Stromal cell of bone marrow (primary cell): Measurements from ENCODE around the gene HGF.

Source experiments
- DNase-seq: peaks from one replicate; pipeline ENCODE4 v3.0.0-alpha.2; 2012; ENCODE audit warnings: low read depth

The HGF gene

DNA sequence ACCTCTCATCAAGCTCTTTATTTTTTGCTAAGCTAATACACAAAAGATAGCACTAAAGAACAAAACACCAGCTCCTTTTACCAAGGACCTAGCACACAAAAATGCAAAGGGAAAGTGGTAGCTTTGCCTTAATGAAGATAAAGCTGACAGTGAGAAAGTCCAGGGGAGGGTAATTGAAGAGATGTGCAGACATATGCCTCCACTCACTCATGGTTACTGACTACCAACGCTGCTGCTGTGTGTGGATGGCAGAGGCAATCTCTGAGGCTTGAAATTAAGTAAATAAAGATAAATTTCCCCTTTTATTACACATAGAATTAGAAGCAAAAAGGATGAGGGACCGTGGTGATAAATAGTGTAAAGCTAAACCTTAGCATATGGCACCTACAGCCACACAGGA lies 87.0 kb downstream of the HGF start:
- DNase-seq: no peak

DNA sequence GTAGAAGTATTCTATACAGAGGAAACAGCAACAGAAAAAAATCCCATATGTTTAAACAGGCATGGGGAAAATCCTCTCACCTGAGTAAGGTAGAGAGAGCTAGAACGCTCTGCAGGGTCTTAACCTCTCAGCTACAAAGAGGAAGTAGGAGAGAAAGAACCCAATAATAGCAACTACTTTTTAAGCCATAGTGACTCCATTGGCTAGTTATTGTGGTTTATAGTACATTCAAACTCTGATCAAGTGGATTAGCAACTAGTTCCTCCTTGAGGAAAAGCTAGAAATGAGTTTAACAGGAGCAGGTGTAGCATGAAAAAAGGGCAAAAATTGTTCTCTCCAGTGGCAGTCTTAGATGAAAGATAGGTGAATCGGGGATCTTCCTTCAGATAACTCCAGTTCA lies 89.7 kb downstream of the HGF start:
- DNase-seq: no peak

- DNase-seq: no peak
Observed at GRCh38 chr7:81676813-81677212, 93.0 kb downstream of the HGF start.

- DNase-seq: no peak
Observed at GRCh38 chr7:81676105-81676811, 93.6 kb downstream of the HGF start.

GRCh38 chr7:81674431-81674830 lies 95.4 kb downstream of the HGF start:
- DNase-seq: no peak

DNA sequence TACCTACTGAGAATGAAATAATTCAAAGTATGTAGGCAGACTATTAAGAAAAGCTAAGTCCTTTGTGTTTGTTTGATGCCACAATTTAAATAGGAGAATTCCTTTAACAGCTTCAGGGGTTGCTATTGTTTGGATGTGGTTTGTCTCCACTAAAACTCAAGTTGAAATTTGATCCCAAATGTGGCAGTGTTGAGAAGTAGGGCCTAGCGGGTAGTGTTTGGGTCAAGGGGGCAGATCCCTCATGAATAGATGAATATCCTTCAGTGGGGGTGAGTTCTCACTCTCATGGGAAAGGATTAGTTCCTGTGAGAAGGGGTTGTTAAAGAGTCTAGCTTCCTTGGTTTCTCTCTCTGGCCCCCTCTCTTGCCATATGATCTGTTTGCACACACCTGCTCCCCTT lies 97.0 kb downstream of the HGF start:
- no peak for DNase-seq

DNA sequence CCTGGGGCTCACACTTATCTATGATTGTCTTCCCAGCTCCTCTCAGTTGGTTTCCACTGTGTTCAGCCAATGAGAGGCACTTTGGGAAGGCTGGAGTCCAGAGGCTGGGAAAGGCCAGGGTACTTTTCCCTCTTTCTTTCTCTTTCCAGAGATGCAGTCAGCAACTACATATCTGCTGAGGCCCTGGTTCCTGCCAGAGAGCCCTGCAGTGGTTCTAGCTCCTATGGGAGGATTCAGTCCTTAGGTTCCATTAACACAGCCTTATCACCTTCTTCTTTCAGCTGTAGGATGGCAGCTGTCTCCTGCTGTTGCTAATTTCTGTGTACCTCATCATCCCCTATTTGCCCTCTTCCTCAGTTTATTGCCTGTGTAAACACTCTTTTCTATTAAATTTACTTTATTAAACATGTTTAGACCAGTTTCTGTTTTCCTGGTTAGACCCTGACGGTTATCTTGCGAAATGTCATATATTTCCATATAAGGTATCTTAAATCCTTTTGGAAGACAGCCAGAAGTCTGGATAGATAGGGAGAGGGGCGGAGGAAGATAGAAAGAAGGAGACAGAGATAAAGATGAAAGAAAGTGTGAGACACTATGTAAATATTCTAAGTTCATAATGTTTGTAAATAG lies 100.3 kb downstream of the HGF start:
- DNase-seq: no peak

GRCh38 chr7:81666209-81666608 lies 103.6 kb downstream of the HGF start:
- no peak for DNase-seq

DNA sequence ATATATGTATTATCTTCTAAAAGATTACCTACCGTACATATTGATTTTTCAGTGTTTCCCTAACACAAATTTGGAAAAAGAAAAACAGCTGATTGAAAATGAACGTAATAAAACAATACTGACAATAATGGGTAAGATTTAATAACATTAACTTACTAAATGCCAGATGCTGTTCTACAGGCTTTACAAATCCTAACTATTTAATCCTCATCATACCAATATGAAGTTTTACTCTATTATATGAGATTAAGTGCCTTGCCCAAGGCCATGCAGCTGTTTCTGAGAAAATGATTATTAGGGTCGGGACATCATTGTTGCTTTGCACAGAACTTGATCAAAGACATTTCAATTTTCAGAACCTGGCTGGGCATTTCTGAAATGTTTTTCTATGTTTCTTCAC lies 104.6 kb downstream of the HGF start:
- DNase-seq: no peak

DNA sequence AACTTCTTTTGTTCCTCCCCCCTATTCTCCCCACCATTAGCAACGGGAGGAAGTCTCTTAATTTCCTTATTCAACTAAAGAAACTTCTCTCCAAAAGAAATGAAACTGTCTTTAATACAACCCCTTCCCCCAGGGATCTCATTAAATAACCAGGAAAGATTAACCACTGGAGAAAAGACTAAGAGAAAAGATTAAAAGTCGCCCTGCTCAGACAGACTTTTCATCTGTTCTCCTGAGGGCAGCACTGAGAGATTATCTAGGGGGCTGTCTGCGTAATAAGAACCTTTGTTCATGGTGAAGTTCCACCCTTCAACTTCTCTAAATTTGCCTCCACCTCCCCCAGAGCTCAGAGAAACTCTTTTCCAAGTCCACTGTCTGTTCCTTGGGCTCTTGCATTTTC lies 105.5 kb downstream of the HGF start:
- DNase-seq: no peak

- DNase-seq: no peak
Observed at GRCh38 chr7:81662531-81662930, 107.3 kb downstream of the HGF start.

- no peak for DNase-seq
Observed at GRCh38 chr7:81659697-81660395, 110.0 kb downstream of the HGF start.

DNA sequence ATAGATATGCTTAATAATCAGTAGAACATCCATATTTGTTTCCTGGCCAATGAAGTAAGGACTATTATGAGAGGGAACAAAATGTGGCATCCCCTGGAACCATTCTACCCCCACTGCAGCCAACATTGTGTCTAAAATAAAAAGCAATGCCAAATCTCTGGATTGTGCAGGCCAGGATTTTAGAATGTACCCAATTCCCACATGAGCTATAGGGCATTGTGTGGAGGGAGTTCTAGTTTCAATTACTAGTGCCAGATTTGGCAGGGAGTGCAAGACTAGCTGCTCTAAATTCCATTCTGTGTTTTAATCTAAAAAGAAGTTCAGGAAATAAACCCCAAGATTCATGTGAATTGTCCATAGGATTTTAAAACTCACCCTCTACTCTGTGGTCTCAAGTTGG lies 112.3 kb downstream of the HGF start:
- no peak for DNase-seq

GRCh38 chr7:81655271-81655670 lies 114.6 kb downstream of the HGF start:
- DNase-seq: no peak

- no peak for DNase-seq
Observed at GRCh38 chr7:81652225-81652624, 117.6 kb downstream of the HGF start.
